ENCODE measurements around the gene FBXW8. TPM values are rescaled to one million over a fixed set of nuclear protein-coding genes. Genes with fewer than 3 reads are reported as not detected.

Gene FBXW8
- total and polyA plus RNA-seq, 2 donors (not counting 3 experiments of a cell fraction or from before 2014, with no cell fraction given) = 15.4 TPM

- H3K9me1 ChIP-seq (replicated peaks; ENCODE audit: control insufficient read depth, extremely low read depth, insufficient read depth, low read length) = no peaks in the 10 kb centered on the region
- no peaks in the 10 kb centered on the region for H3K36me3 ChIP-seq (ENCODE audit: control insufficient read depth in 2 of 2, extremely low read depth in 1 of 2, insufficient read depth in 2 of 2, low read length in 2 of 2)
- ChIA-PET POLR2A (no interaction called here), CTCF (no interaction called here)
- H3K4me2 ChIP-seq (ENCODE audit: insufficient read depth, low read length) = no peak overlapping the region
- DNase-seq (ENCODE audit: low read depth, low spot score) (no peak), FAIRE-seq (no peak)
- no peaks in the 10 kb centered on the region for H3K4me1 ChIP-seq (ENCODE audit: control insufficient read depth, extremely low read depth, insufficient read depth, low read length)
- peaks cover 8% of the 10 kb centered on the region for H3K79me2 ChIP-seq (ENCODE audit: control insufficient read depth, insufficient read depth, low read length)
- no TSS peak for BruUV-seq (replicated peaks)
- dilution Hi-C loops (cut with MboI; ENCODE audit: extremely low pct_ligation_motif_present, low sequenced_read_pairs) (no loop called here), intact Hi-C loops (cut with micrococcal nuclease) (no loop called here)
- TF ChIP-seq POLR2AphosphoS5 (IDR thresholded peaks at IDR 0.05; ENCODE audit: insufficient read depth, low read depth, low read length) (no peak), MAX (IDR thresholded peaks at IDR 0.05; ENCODE audit: insufficient read depth, insufficient read length) (no peak), EZH2 (IDR thresholded peaks at IDR 0.05; ENCODE audit: borderline replicate concordance, low read depth, low read length, severe bottlenecking) (no peak), MYC (IDR thresholded peaks at IDR 0.05; ENCODE audit: low read depth, low read length) (no peak), GATA2 (IDR thresholded peaks at IDR 0.05; ENCODE audit: insufficient read depth, insufficient read length, low read depth, low read length) (no peak), CTCF (IDR thresholded peaks at IDR 0.05; ENCODE audit: extremely low read depth in 1 of 2, insufficient read depth in 1 of 2, low read depth in 1 of 2, low read length in 2 of 2) (no peak), FOS (IDR thresholded peaks at IDR 0.05; ENCODE audit: borderline replicate concordance, insufficient read depth, low read length) (no peak), POLR2A (IDR thresholded peaks at IDR 0.05; ENCODE audit: low read depth, low read length) (no peak), JUN (IDR thresholded peaks at IDR 0.05; ENCODE audit: borderline replicate concordance, insufficient read depth, insufficient read length, low read depth) (no peak)
- H3K27ac ChIP-seq (ENCODE audit: insufficient read depth, low read depth, low read length) = no peak overlapping the region
- H3K9ac ChIP-seq (replicated peaks; ENCODE audit: extremely low read depth, insufficient read depth, low read length) = no peak overlapping the region
- no peak overlapping the region for H3K4me3 ChIP-seq (replicated peaks in 1 of 3; ENCODE audit: insufficient read depth in 1 of 3, low read depth in 1 of 3, low read length in 3 of 3)
- H3K27me3 ChIP-seq (ENCODE audit: control insufficient read depth in 2 of 2, insufficient read depth in 2 of 2, low read length in 2 of 2) = no peaks in the 10 kb centered on the region
- H3K9me3 ChIP-seq (replicated peaks; ENCODE audit: control insufficient read depth, insufficient read depth, low read length) = no peaks in the 10 kb centered on the region
- no peak overlapping the region for H2AFZ ChIP-seq (ENCODE audit: low read depth, low read length)
- no peaks in the 10 kb centered on the region for H4K20me1 ChIP-seq (replicated peaks; ENCODE audit: control insufficient read depth, extremely low read depth, insufficient read depth, low read length)
Observed at GRCh38 chr12:116937640-116938039, 26.9 kb downstream of the FBXW8 start.

Measured in endothelial cell of umbilical vein (primary cell).